ENCODE results near the gene RAB20.

RAB20 gene

DNA sequence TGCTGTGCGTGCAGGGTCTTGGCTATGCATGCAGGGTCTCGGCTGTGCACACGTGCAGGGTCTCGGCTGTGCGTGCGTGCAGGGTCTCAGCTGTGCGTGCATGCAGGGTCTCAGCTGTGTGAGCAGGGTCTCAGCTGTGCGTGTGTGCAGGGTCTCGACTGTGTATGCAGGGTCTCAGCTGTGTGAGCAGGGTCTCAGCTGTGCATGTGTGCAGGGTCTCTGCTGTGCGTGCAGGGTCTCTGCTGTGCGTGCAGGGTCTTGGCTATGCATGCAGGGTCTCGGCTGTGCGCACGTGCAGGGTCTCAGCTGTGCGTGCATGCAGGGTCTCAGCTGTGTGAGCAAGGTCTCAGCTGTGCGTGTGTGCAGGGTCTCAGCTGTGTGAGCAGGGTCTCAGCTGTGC lies 42.5 kb downstream of the RAB20 start:
- H3K4me3 ChIP-seq (ENCODE audit: low read depth, low read length), result no peak overlapping the region

DNA sequence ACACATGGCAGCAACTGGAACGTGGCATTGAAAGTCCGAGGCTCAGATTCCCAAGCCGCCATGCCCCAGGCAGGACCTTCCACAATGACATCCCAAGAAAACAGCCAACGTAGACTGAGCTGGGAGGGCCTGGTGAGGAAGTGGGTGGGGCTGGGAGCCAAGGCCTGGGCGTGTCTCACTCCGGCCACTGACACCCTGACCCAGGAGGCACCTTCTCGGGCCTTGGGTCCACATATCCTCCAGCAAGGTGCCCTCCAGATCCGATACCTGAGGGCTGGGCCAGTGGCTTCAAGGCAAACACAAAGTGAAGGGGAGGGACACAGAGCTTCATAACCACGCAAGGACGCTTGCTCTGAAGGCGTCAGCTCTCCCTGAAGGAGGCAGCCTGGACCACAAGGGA lies 43.0 kb downstream of the RAB20 start:
- no peak overlapping the region for H3K4me3 ChIP-seq (ENCODE audit: low read depth, low read length)
- DNase-seq (ENCODE audit: low read depth), result no peak

More for the DNA sequence above, 42.5 kb downstream of the RAB20 start:
- no peak for DNase-seq (ENCODE audit: low read depth)

GRCh38 chr13:110518226-110518525 lies 43.3 kb downstream of the RAB20 start:
- DNase-seq (ENCODE audit: low read depth), result no peak
- H3K4me3 ChIP-seq (ENCODE audit: low read depth, low read length), result no peak overlapping the region

- H3K4me3 ChIP-seq (ENCODE audit: low read depth, low read length), result no peak overlapping the region
- DNase-seq (ENCODE audit: low read depth), result no peak
Measured at GRCh38 chr13:110517505-110518225, 43.9 kb downstream of the RAB20 start.

GRCh38 chr13:110516500-110516899 lies 45.0 kb downstream of the RAB20 start:
- DNase-seq (ENCODE audit: low read depth), result no peak
- no peak overlapping the region for H3K4me3 ChIP-seq (ENCODE audit: low read depth, low read length)

DNA sequence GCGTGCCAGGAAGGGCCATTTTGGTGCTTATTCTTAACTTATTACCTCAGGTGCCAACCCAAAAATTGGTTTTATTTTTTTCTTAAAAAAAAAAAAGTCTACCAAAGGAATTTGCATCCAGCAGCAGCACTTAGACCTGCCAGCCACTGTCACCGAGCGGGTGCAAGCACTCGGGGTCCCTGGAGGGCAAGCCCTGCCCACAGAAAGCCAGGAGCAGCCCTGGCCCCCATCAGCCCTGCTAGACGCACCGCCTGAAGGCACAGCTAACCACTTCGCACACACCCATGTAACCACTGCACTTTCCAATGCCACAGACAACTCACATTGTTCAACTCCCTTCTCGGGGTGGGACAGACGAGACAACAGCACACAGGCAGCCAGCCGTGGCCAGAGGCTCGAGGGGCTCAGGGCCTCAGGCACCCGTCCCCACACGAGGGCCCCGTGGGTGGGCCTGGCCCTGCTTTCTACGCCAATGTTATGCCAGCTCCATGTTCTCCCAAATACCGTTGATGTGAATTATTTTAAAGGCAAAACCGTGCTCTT lies 49.3 kb downstream of the RAB20 start:
- no peak for DNase-seq (ENCODE audit: low read depth)
- no peak overlapping the region for H3K4me3 ChIP-seq (ENCODE audit: low read depth, low read length)

GRCh38 chr13:110511509-110512181 lies 49.9 kb downstream of the RAB20 start:
- H3K4me3 ChIP-seq (ENCODE audit: low read depth, low read length), result no peak overlapping the region
- no peak for DNase-seq (ENCODE audit: low read depth)

DNA sequence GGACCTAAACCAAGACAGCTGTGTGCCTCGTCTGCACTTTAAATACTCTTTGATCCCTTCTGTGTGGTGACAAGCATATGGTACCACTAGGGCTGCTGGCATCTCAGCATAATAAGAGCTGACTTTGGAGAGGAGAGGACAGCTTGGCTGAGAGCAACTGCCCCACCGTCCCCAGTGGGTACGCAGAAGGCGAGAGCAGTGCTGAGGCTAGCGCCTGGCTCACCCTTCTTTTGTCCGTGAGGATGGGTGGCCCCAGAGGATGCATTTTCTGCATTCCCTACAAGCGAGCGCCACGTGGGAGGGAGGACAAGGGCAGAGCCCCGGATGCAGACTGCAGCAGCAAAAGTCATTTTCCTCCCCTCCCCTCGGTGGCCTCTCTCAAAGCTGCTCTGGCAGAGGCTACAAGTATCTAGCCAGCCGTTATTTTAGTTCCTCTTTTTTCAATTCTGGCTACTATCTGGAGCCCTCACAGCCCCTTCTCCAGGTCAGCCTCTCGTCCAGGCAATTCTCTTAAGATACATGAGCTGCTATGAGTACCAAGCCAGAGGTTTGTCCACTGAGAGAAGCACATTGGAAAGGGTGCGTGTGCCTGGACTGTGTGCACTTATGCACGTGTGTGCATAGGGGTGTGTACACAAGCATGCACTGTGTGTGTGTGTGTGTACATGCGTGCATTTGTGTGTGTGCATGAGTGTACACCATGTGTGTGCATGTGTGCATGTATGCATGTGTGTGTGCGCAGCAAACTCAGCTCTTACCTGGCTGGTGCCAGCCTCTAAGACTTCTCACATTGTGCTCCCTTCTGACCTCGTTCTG lies 51.3 kb downstream of the RAB20 start:
- H3K4me3 ChIP-seq (ENCODE audit: low read depth, low read length), result no peak overlapping the region
- no peak for DNase-seq (ENCODE audit: low read depth)

DNA sequence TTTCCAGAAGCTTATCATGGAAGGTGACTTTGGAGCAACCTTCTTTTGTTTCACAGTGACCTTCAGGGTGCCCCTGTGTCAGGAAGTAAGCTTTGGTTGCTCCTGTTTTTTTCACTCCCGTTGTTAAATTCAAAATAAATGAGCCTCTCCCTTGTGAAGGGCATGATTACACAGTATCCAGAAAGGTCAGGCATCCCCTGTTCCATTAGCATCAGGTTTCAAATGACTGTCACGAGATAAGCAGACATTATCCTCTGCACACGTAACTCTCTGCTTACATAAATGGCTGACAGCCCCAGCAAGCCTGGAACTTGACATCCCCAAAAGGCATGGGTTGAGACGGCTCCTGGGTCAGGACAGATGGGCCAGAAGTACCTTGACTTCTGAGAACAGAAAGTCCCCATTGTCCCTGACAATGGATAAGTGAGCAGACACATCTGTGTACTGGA lies 52.0 kb downstream of the RAB20 start:
- DNase-seq (ENCODE audit: low read depth), result no peak
- H3K4me3 ChIP-seq (ENCODE audit: low read depth, low read length), result no peak overlapping the region

GRCh38 chr13:110507678-110508381 lies 53.7 kb downstream of the RAB20 start:
- no peak for DNase-seq (ENCODE audit: low read depth)
- no peak overlapping the region for H3K4me3 ChIP-seq (ENCODE audit: low read depth, low read length)

- no peak overlapping the region for H3K4me3 ChIP-seq (ENCODE audit: low read depth, low read length)
- DNase-seq (ENCODE audit: low read depth), result peak; percentile 32
Measured at GRCh38 chr13:110506859-110507566, 54.5 kb downstream of the RAB20 start.

GRCh38 chr13:110506396-110506795 lies 55.1 kb downstream of the RAB20 start:
- DNase-seq (ENCODE audit: low read depth), result no peak
- no peak overlapping the region for H3K4me3 ChIP-seq (ENCODE audit: low read depth, low read length)

- no peak overlapping the region for H3K4me3 ChIP-seq (ENCODE audit: low read depth, low read length)
- no peak for DNase-seq (ENCODE audit: low read depth)
Measured at GRCh38 chr13:110505594-110505993, 55.9 kb downstream of the RAB20 start.

- no peak for DNase-seq (ENCODE audit: low read depth)
- H3K4me3 ChIP-seq (ENCODE audit: low read depth, low read length), result no peak overlapping the region
Measured at GRCh38 chr13:110503979-110504499, 57.5 kb downstream of the RAB20 start.

GRCh38 chr13:110503037-110503901 lies 58.3 kb downstream of the RAB20 start:
- DNase-seq (ENCODE audit: low read depth), result no peak

GRCh38 chr13:110501188-110501587 lies 60.3 kb downstream of the RAB20 start:
- H3K4me3 ChIP-seq (ENCODE audit: low read depth, low read length), result no peak overlapping the region
- DNase-seq (ENCODE audit: low read depth), result no peak

More at GRCh38 chr13:110503037-110503901, 58.3 kb downstream of the RAB20 start:
- no peak overlapping the region for H3K4me3 ChIP-seq (ENCODE audit: low read depth, low read length)

DNA sequence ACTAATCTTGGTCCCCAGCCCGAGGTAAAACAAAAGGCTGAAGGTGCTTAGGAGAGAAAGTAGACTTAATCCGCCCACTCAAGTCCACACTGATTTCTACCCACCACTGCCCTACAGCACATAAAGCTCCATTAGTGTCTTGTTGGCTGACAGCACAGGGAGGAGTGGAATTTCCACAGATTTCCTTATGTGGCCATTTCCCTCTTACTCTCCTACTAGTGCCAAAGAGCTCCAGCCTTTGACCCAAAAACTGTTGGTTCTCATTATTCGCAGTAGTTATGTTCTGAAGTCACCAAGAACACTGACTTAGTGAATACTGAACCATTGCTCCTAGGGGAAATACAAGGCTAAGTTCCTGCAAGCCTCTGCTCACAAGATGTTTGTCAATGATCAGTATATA lies 61.2 kb downstream of the RAB20 start:
- DNase-seq (ENCODE audit: low read depth), result no peak
- H3K4me3 ChIP-seq (ENCODE audit: low read depth, low read length), result no peak overlapping the region

Data from skeletal muscle cell (primary cell).